HUES64 (cell line): ENCODE measurements around the gene FBXO9.

Source experiments
- H3K27ac ChIP-seq: 2 replicates; pipeline ENCODE4 v1.7.0; 2013; ENCODE audit warnings: low read depth, low read length, inconsistent platforms
- H3K27me3 ChIP-seq: 2 replicates; pipeline ENCODE4 v1.6.1; 2013; ENCODE audit warnings: mild to moderate bottlenecking, low read length; ENCODE audit not compliant: insufficient read depth
- H3K36me3 ChIP-seq: 2 replicates; pipeline ENCODE4 v1.6.1; 2013; ENCODE audit warnings: mild to moderate bottlenecking, low read length; ENCODE audit not compliant: insufficient read depth
- H3K4me1 ChIP-seq: 2 replicates; pipeline ENCODE4 v1.6.1; 2013; ENCODE audit warnings: mild to moderate bottlenecking, low read length, moderate library complexity; ENCODE audit not compliant: insufficient read depth
- H3K4me3 ChIP-seq: 2 replicates; pipeline ENCODE4 v1.5.1; 2013; ENCODE audit warnings: mild to moderate bottlenecking, low read length, moderate library complexity
- H3K9ac ChIP-seq: 2 replicates; pipeline ENCODE4 v1.6.1; 2013; ENCODE audit warnings: mild to moderate bottlenecking, low read depth, low read length
- H3K9me3 ChIP-seq: 2 replicates; pipeline ENCODE4 v1.6.1; 2013; ENCODE audit warnings: low read depth, low read length; ENCODE audit not compliant: insufficient read depth
- WGBS: fragments of 150-250, 120-280 bp; methylation state at CpG from one replicate; pipeline ENCODE4 v1.1.7; 2013; ENCODE audit warnings: missing lambda C conversion rate; 5-methylcytosine and 5-hydroxymethylcytosine counted together

The FBXO9 gene

GRCh38 chr6:53136000-53136609 lies 70.9 kb downstream of the FBXO9 start:
- no peaks in the 10 kb centered on the region for H3K9me3 ChIP-seq
- no peaks in the 10 kb centered on the region for H3K27me3 ChIP-seq
- no peak overlapping the region for H3K27ac ChIP-seq
- no peak overlapping the region for H3K9ac ChIP-seq
- 94% methylated on average over 3 of the region's 3 CpGs for WGBS
- H3K4me3 ChIP-seq: no peak overlapping the region
- H3K4me1 ChIP-seq: no peaks in the 10 kb centered on the region
- no peaks in the 10 kb centered on the region for H3K36me3 ChIP-seq

DNA sequence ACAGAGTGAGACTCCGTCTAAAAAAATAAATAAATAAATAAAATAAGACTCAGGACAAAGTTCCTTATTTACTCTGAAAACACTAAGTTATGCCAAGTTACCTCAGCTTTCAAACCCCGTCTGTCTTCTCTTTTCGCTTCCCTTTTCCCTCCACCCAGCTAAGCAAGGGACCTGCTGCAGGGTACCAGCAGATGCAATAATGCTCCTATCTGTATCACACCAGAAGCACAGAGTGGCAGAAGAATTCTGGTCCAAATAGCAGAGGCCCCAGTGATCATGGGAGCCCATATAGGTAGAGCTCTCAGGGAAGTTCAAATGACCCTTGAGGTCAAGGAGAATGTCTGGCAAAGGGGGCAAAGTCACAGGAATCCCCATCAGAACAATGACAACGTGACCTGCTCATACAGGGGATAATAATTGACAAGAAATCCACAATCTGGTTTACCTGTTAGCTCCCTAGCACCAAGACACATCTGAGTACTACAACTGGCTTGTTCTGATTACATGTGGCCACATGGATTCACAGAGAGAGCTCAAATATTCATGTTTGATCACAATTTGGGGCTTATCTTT lies 74.7 kb downstream of the FBXO9 start:
- Histone ChIP-seq H3K9me3 (no peaks in the 10 kb centered on the region), H3K27me3 (no peaks in the 10 kb centered on the region), H3K4me3 (no peak overlapping the region), H3K9ac (no peak overlapping the region), H3K27ac (no peak overlapping the region), H3K36me3 (no peaks in the 10 kb centered on the region), H3K4me1 (peaks cover 2% of the 10 kb centered on the region; the same call in 1 of the 2 replicates)
- WGBS: 77% methylated on average over 3 of the region's 4 CpGs

DNA sequence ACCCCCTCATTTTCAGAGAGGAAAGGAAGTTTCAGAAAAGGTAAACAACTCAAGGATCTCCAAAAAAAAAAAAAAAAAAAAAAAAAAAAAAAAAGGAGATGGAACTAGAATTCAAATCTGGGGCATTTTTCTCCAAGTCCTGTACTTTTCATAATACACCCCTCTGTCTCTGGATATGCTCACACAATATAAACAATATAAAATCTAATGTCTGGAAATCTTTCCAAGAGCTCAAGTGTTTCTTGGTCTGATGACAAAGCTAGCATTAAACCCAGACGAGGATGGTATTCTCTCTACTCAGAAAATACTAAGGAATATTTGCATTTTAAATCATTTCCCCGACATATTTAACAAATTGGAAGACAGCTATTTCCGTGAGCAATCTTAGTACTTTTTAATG lies 77.6 kb downstream of the FBXO9 start:
- H3K36me3 ChIP-seq: no peaks in the 10 kb centered on the region
- H3K9ac ChIP-seq: no peak overlapping the region
- H3K9me3 ChIP-seq: no peaks in the 10 kb centered on the region
- no peak overlapping the region for H3K27ac ChIP-seq
- no peak overlapping the region for H3K4me3 ChIP-seq
- 71% methylated on average over 2 of the region's 3 CpGs for WGBS
- H3K27me3 ChIP-seq: no peaks in the 10 kb centered on the region
- H3K4me1 ChIP-seq: peaks cover 7% of the 10 kb centered on the region; the same call in 1 of the 2 replicates

DNA sequence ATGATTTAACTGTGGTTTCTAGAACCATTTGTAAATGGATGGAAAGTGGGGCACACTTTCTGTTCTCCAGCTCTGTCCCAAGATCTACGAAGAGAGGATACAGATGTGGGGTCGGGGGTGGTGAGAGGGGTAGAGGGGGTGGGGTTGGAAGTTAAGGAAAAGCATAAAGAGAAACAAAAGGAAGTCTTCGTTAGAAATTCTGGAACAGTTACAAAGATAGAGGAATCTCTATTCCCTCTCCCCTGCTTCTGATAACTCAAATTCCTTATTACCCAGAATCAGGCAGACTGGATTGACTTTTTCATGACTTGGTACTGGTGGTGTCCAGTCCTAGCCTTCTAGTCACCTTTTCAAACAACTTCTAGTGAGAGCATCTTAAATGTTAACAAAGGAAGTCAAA lies 78.5 kb downstream of the FBXO9 start:
- H3K27me3 ChIP-seq: no peaks in the 10 kb centered on the region
- no peak overlapping the region for H3K9ac ChIP-seq
- 80% methylated on average over 3 of the region's 3 CpGs for WGBS
- H3K36me3 ChIP-seq: no peaks in the 10 kb centered on the region
- peaks cover 7% of the 10 kb centered on the region; the same call in 1 of the 2 replicates for H3K4me1 ChIP-seq
- H3K9me3 ChIP-seq: no peaks in the 10 kb centered on the region
- H3K27ac ChIP-seq: no peak overlapping the region
- H3K4me3 ChIP-seq: no peak overlapping the region

DNA sequence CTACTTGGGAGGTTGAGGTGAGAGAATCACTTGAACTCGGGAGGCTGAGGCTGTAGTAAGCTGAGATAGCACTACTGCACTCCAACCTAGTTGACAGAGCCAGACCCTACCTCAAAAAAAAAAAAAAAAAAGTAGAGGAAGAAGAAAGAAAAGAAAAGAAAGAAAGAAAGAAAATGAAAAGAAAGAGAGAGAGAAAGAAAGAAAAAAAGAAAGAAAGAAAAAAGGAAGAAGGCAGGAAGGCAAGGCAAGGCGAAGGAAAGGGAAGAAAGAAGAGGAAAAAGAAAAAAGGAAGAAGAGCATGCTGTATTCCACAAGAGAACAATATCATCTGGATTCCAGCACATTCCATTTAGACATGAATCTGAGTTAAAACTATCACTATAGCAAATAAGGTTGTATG lies 79.6 kb downstream of the FBXO9 start:
- Histone ChIP-seq H3K27me3 (no peaks in the 10 kb centered on the region), H3K4me1 (peaks cover 7% of the 10 kb centered on the region; the same call in 1 of the 2 replicates), H3K36me3 (no peaks in the 10 kb centered on the region), H3K9me3 (no peaks in the 10 kb centered on the region), H3K27ac (no peak overlapping the region), H3K4me3 (no peak overlapping the region), H3K9ac (no peak overlapping the region)
- WGBS: 81% methylated on average over 2 of the region's 2 CpGs

- Histone ChIP-seq H3K27me3 (no peaks in the 10 kb centered on the region), H3K4me1 (peaks cover 7% of the 10 kb centered on the region; the same call in 1 of the 2 replicates), H3K27ac (no peak within 1 kb of the TSS), H3K4me3 (no peak within 1 kb of the TSS), H3K9ac (no peak within 1 kb of the TSS), H3K9me3 (no peaks in the 10 kb centered on the region), H3K36me3 (no peaks in the 10 kb centered on the region)
- 90% methylated on average over 5 of the region's 5 CpGs for WGBS
Measured at GRCh38 chr6:53148684-53149083, 83.5 kb downstream of the FBXO9 start, which contains the start of gene GCM1. GCM1 (minus strand) TSS chr6:53148841; CDS start chr6:53145632, 3,209 bp downstream.
